HEK293 (cell line): ENCODE data around the gene FADS2.

Source experiments
- CTCF ChIA-PET: fragments of 350-600 bp; formaldehyde crosslinking; extraction: SDS; loops from one replicate; lab custom pipeline; 2021; ENCODE audit warnings: antibody characterized with exemption; lab: Yijun Ruan, JAX
- POLR2A ChIA-PET: fragments of 300-600 bp; formaldehyde crosslinking; extraction: SDS; loops from one replicate; lab custom pipeline; 2020; ENCODE audit warnings: antibody characterized with exemption, inconsistent platforms; lab: Yijun Ruan, JAX
- H3K27ac ChIP-seq: fragments of 200-500 bp; sonication (Bioruptor generic); 2 replicates; pipeline ENCODE4 v1.5.1; 2014; ENCODE audit warnings: low read depth, low read length, control low read depth, inconsistent platforms; ENCODE audit errors: extremely low read depth
- H3K36me3 ChIP-seq, 2 experiments: fragments of 200-500 bp in 1 of 2; sonication (Bioruptor generic) in 1 of 2; 1 replicate in 1 of 2; 2 replicates in 1 of 2; pipeline ENCODE4 v1.5.1; 2014 to 2017; ENCODE audit warnings: inconsistent platforms in 2 of 2, low read length in 2 of 2; ENCODE audit not compliant: control insufficient read depth in 2 of 2, insufficient read depth in 1 of 2
- H3K4me1 ChIP-seq: fragments of 200-500 bp; sonication (Bioruptor generic); 2 replicates; pipeline ENCODE4 v1.5.1; 2014; ENCODE audit warnings: mild to moderate bottlenecking, low read length, inconsistent platforms; ENCODE audit not compliant: control insufficient read depth, insufficient read depth
- H3K4me3 ChIP-seq: 2 replicates; pipeline ENCODE4 v1.5.1; 2011; ENCODE audit warnings: low read depth, mild to moderate bottlenecking, control low read depth, low read length, moderate library complexity
- H3K9me3 ChIP-seq: fragments of 200-500 bp; sonication (Bioruptor generic); 2 replicates; pipeline ENCODE4 v1.5.1; 2014; ENCODE audit warnings: low read depth, low read length, inconsistent platforms; ENCODE audit not compliant: control insufficient read depth, insufficient read depth
- GLIS2 ChIP-seq: fragments of 450-650 bp; formaldehyde crosslinking; IDR thresholded peaks from 2 replicates; pipeline ENCODE4 v1.5.1; 2016; ENCODE audit warnings: missing biosample characterization, missing genetic modification characterization
- ZBTB17 ChIP-seq: fragments of 450-650 bp; formaldehyde crosslinking; IDR thresholded peaks from 2 replicates; pipeline ENCODE4 v1.5.1; 2016; ENCODE audit warnings: missing biosample characterization, missing genetic modification characterization
- ZNF112 ChIP-seq: fragments of 450-650 bp; formaldehyde crosslinking; IDR thresholded peaks from 2 replicates; pipeline ENCODE4 v1.5.0; 2017; ENCODE audit warnings: missing biosample characterization, missing genetic modification characterization
- ZNF202 ChIP-seq: fragments of 450-650 bp; formaldehyde crosslinking; IDR thresholded peaks from 2 replicates; pipeline ENCODE4 v1.5.1; 2016; ENCODE audit warnings: missing biosample characterization, missing genetic modification characterization, borderline replicate concordance
- ZNF311 ChIP-seq: fragments of 450-650 bp; formaldehyde crosslinking; IDR thresholded peaks from 2 replicates; pipeline ENCODE4 v1.5.1; 2017; ENCODE audit warnings: missing biosample characterization, missing genetic modification characterization, borderline replicate concordance
- ZNF341 ChIP-seq: fragments of 450-650 bp; formaldehyde crosslinking; IDR thresholded peaks from 2 replicates; pipeline ENCODE4; 2016; ENCODE audit warnings: low read depth, missing biosample characterization, missing genetic modification characterization
- ZNF561 ChIP-seq: fragments of 450-650 bp; IDR thresholded peaks from 2 replicates; pipeline ENCODE4 v1.5.1; 2018; ENCODE audit warnings: missing biosample characterization, missing genetic modification characterization, borderline replicate concordance
- ZNF600 ChIP-seq: fragments of 450-650 bp; formaldehyde crosslinking; IDR thresholded peaks from 2 replicates; pipeline ENCODE4 v1.5.1; 2016; ENCODE audit warnings: missing biosample characterization, missing genetic modification characterization
- ZNF624 ChIP-seq: fragments of 450-650 bp; formaldehyde crosslinking; IDR thresholded peaks from 2 replicates; pipeline ENCODE4 v1.5.1; 2017; ENCODE audit warnings: missing biosample characterization, missing genetic modification characterization
- TF ChIP-seq, protein P1 (sequence below): sonication (generic); formaldehyde crosslinking; IDR thresholded peaks from 2 replicates; pipeline ENCODE4 v1.8.1; 2022; ENCODE audit warnings: mild to moderate bottlenecking, moderate library complexity, missing genetic modification reagents
- TF ChIP-seq, protein P2 (sequence below): IDR thresholded peaks from 2 replicates; pipeline ENCODE4 v1.6.1; 2011; ENCODE audit warnings: mild to moderate bottlenecking, low read depth, low read length, borderline replicate concordance

FADS2 gene

DNA sequence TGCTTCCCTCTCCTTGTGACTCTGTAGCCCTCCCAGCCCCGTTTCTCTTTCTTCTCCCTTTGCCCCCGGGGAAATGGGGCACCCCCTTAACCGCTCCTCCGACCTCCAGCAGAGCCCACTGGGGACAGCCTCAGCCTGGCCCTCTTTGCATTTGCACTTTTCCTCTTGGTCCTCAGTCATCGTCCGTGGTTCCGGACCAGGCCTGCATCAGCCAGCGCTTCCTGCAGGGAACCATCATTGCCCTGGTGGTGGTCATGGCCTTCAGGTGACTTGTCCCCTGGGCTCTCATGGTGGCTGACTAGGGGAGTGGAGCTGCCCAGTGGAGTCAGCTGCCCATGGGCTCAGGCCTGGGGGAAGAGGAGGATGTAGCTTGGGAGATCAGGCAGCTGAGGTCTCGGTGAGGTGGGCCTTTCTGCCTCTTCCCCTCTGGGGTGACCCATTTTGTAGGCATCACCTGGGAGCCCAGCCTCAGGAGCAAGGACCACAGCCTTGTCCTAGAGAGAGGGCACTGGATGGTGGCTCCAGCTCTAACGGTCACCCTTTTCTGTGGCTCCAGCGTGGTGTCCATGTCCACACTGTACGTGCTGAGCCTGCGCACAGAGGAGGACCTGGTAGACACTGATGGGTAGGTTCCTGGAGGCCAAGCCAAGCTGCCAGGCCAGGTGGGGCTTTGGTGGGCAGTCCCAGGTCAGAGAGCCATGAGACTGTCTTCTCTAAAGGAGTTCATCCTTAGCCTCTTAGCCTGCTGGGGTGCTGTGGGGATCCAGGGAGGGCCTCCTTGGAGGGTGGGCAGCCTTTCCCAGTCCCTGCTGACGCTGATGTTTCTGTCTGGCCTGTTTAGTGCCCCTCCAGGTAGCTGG lies 48.2 kb upstream of the FADS2 start:
- Histone ChIP-seq H3K4me3 (no peak overlapping the region), H3K9me3 (no peaks in the 10 kb centered on the region), H3K27ac (no peak overlapping the region)
- CTCF ChIA-PET = interaction anchor here (0.8 to 2.9 kb wide), 8 partner anchors 8 to 118 kb away, joined by 3 to 13 read pairs (median 4); no protein-coding TSS in a partner anchor
- TF ChIP-seq ZNF202 (no peak), ZNF311 (no peak), ZNF600 (tag by site-specific recombination) (0 out of 2 replicates have a peak, but pooled peaks have one; percentile 21), GLIS2 (tag by site-specific recombination) (peak; percentile 25; the same call in 1 of the 2 replicates)
- TF ChIP-seq, protein P1, sequence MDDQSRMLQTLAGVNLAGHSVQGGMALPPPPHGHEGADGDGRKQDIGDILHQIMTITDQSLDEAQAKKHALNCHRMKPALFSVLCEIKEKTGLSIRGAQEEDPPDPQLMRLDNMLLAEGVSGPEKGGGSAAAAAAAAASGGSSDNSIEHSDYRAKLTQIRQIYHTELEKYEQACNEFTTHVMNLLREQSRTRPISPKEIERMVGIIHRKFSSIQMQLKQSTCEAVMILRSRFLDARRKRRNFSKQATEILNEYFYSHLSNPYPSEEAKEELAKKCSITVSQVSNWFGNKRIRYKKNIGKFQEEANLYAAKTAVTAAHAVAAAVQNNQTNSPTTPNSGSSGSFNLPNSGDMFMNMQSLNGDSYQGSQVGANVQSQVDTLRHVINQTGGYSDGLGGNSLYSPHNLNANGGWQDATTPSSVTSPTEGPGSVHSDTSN (CRISPR knock-in tag) = no peak
- TF ChIP-seq, protein P2, sequence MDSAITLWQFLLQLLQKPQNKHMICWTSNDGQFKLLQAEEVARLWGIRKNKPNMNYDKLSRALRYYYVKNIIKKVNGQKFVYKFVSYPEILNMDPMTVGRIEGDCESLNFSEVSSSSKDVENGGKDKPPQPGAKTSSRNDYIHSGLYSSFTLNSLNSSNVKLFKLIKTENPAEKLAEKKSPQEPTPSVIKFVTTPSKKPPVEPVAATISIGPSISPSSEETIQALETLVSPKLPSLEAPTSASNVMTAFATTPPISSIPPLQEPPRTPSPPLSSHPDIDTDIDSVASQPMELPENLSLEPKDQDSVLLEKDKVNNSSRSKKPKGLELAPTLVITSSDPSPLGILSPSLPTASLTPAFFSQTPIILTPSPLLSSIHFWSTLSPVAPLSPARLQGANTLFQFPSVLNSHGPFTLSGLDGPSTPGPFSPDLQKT = no peak
- TF ChIP-seq, all 188 proteins: peak for 2
- Histone ChIP-seq H3K36me3 (peaks cover 0 to 31% of the 10 kb centered on the region in 2 experiments; a peak in 1 of 3 replicates), H3K4me1 (no peaks in the 10 kb centered on the region)
- POLR2A ChIA-PET = interaction anchor here (1.2 kb wide), 3 partner anchors 8 to 27 kb away, joined by 3 to 5 read pairs (median 4); no protein-coding TSS in a partner anchor

DNA sequence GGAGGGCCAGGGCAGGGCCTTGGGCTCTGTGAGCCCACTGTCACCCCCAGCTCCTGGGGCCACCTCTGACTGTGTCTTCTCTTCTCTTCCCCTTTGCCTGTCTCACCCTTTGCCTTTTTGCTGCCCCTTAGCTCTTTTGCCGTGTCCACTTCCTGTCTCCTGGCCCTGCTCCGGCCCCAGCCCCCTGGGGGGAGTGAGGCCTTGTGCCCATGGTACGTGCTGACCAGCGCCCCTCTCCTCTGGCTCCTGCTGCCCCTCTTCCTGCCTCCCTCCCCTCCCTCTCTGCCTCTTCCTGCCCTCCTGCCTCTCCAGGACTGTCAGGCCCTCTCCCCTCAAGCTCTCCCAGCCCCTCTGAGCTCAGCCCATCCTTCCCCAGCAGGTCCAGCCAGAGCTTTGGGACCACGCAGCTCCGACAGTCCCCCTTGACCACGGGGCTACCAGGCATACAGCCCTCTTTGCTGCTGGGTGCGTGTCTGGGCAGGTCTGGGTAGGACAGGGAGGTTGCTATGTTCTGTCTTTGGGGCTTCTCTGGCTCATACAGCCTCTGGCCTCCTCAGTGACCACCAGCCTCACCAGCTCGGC lies 47.4 kb upstream of the FADS2 start:
- CTCF ChIA-PET = interaction anchor here (0.8 to 2.9 kb wide), 6 partner anchors 9 to 117 kb away, joined by 3 to 10 read pairs (median 4); no protein-coding TSS in a partner anchor
- Histone ChIP-seq H3K9me3 (no peaks in the 10 kb centered on the region), H3K27ac (no peak overlapping the region), H3K36me3 (peaks cover 0 to 39% of the 10 kb centered on the region in 2 experiments; a peak in 1 of 3 replicates), H3K4me1 (no peaks in the 10 kb centered on the region), H3K4me3 (no peak overlapping the region)
- POLR2A ChIA-PET = interaction anchor here (1.2 kb wide), 1 partner anchor 9 kb away, joined by 5 read pairs; no protein-coding TSS in a partner anchor
- TF ChIP-seq ZNF112 = no peak
- TF ChIP-seq ZNF341 (tag by site-specific recombination) = no peak
- TF ChIP-seq, all 188 proteins: peak for 0

DNA sequence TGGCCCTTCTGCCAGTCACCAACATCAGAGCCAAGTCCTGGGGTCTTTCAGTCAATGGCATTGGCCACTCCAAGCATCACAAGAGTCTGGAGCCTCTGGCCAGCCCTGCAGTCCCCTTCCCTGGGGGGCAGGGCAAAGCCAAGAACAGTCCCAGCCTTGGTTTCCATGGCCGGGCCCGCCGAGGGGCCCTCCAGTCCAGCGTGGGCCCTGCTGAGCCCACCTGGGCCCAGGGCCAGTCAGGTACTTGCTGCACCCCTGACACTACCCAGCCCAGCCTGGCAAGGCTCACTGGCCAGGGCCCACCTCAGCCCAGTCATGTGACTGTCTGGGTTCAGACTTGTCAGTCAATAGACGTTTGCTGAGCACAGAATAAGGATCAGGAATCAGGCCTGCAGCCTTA lies 46.5 kb upstream of the FADS2 start:
- Histone ChIP-seq H3K36me3 (peaks cover 0 to 48% of the 10 kb centered on the region in 2 experiments; a peak in 1 of 3 replicates), H3K4me3 (no peak overlapping the region), H3K4me1 (no peaks in the 10 kb centered on the region), H3K9me3 (no peaks in the 10 kb centered on the region), H3K27ac (no peak overlapping the region)
- CTCF ChIA-PET = interaction anchor here (1.3 to 2.9 kb wide), 3 partner anchors 10 to 34 kb away, joined by 4 to 10 read pairs (median 6); no protein-coding TSS in a partner anchor
- TF ChIP-seq ZBTB17 (tag by site-specific recombination) (peak; percentile 56), ZNF624 (tag by site-specific recombination) (no peak)
- POLR2A ChIA-PET = no interaction called here

DNA sequence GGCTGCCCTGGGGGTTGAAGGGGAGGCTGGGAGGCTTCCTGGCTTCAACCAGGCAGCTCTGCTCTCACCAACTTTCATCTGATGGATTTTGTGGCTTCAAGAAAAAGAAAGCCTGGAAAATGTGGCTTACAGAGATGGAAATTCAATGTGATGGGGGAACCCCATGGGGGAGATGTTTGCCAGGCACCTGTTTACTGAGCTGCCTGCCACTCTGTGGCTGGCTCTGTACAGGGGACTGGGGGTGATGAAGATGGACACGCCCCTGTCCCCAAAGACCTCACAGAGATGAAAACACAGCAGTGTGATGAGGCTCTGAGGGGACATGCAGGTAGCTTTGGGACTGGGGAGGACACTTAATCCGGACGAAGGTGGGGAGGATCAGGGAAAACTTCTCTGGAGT lies 45.8 kb upstream of the FADS2 start:
- Histone ChIP-seq H3K36me3 (peaks cover 0 to 56% of the 10 kb centered on the region in 2 experiments; a peak in 1 of 3 replicates), H3K27ac (no peak overlapping the region), H3K4me1 (no peaks in the 10 kb centered on the region), H3K9me3 (no peaks in the 10 kb centered on the region), H3K4me3 (no peak overlapping the region)
- no peak for TF ChIP-seq ZNF561
- POLR2A ChIA-PET = interaction anchor here (0.6 kb wide), 1 partner anchor 15 kb away, joined by 9 read pairs; no protein-coding TSS in a partner anchor
- CTCF ChIA-PET = interaction anchor here (1.0 to 1.8 kb wide), 3 partner anchors 9 to 325 kb away, joined by 3 to 6 read pairs (median 4); no protein-coding TSS in a partner anchor
